K562 (cell line): ENCODE results near the gene SNIP1. TPM values are rescaled to one million over a fixed set of nuclear protein-coding genes. Genes with fewer than 3 reads are reported as not detected.

Experiments used
- ETV5 ChIP-seq: sonication (generic); formaldehyde crosslinking; IDR thresholded peaks from 2 replicates; pipeline ENCODE4 v1.4.0; 2020; ENCODE audit warnings: low read depth, mild to moderate bottlenecking, missing genetic modification reagents
- FOXK2 ChIP-seq, 2 experiments: fragments of 450-650 bp; IDR thresholded peaks in 1 of 2; conservative IDR thresholded peaks in 1 of 2; 2 replicates each; pipeline ENCODE4 v1.6.1; 2016; ENCODE audit warnings: low read depth in 2 of 2, mild to moderate bottlenecking in 1 of 2
- MGA ChIP-seq: fragments of 450-650 bp; IDR thresholded peaks from 2 replicates; pipeline ENCODE4 v1.6.1; 2016; ENCODE audit warnings: mild to moderate bottlenecking, moderate library complexity
- PPARD ChIP-seq: fragments of 250-450 bp; sonication (Bioruptor Pico); IDR thresholded peaks from 2 replicates; pipeline ENCODE4 v1.8.0; 2022; ENCODE audit warnings: inconsistent platforms, mild to moderate bottlenecking, moderate library complexity
- PRDM10 ChIP-seq: fragments of 450-650 bp; IDR thresholded peaks from 2 replicates; pipeline ENCODE4 v1.6.1; 2018; ENCODE audit not compliant: partially characterized antibody
- PTTG1 ChIP-seq: fragments of 450-650 bp; IDR thresholded peaks from 2 replicates; pipeline ENCODE4 v1.6.1; 2016; ENCODE audit warnings: low read depth, mild to moderate bottlenecking, missing genetic modification characterization, missing compliant biosample characterization
- SPI1 ChIP-seq: IDR thresholded peaks from 2 replicates; pipeline ENCODE4 v1.6.1; 2011; ENCODE audit warnings: low read depth, low read length, control low read depth, borderline replicate concordance
- ZNF707 ChIP-seq: fragments of 250-450 bp; sonication (Bioruptor Pico); conservative IDR thresholded peaks from 2 replicates; pipeline ENCODE4 v1.8.0; 2022; ENCODE audit warnings: inconsistent platforms, mild to moderate bottlenecking, moderate library complexity
- polyA plus RNA-seq, 8 experiments: library from polyadenylated mRNA; depleted of rRNA in 4 of 8; stranded (reverse) in 5 of 8; unstranded in 3 of 8; fragments of >200 nt; fragmentation: Nextera tagmentation in 2 of 8; fragmentation: Illumina TruSeq in 1 of 8; extraction: Ambion mirVana in 2 of 8; extraction: Trizol in 1 of 8; gene quantifications; 2 replicates each; pipeline versions ENCODE4 v1.2.1 to v1.2.3, GENCODE V29; 2011 to 2014; ENCODE audit warnings: inconsistent platforms in 1 of 8, missing spikeins in 1 of 8
- total RNA-seq, 7 experiments: library from RNA; depleted of rRNA in 6 of 7; stranded (reverse); fragments of >200 nt in 6 of 7; fragmentation: Illumina TruSeq in 2 of 7; extraction: Trizol in 2 of 7; gene quantifications; 2 replicates each; pipeline versions ENCODE4 v1.2.1 to v1.2.3, GENCODE V29; 2011 to 2021; ENCODE audit warnings: low replicate concordance in 1 of 7
- TF ChIP-seq, protein P1 (sequence below): fragments of 250-450 bp; sonication (Bioruptor Pico); IDR thresholded peaks from 2 replicates; pipeline ENCODE4 v1.8.0; 2021; ENCODE audit warnings: moderate library complexity, mild to moderate bottlenecking, inconsistent platforms

Gene SNIP1
- total and polyA plus RNA-seq, 9 of the 15 experiments (the other 6 are each of a cell fraction or from before 2014, with no cell fraction given), result 2.9 to 25.9 (median 14.6) TPM

GRCh38 chr1:37553927-37554808, at the start of gene SNIP1 (continued):
- TF ChIP-seq PRDM10, result peak; percentile 33
- TF ChIP-seq ETV5 (CRISPR knock-in tag), result peak; percentile 27; the same call in 1 of the 2 replicates
- no peak for TF ChIP-seq ZNF707
- peak; percentile 80 for TF ChIP-seq SPI1
- peak; percentile 55 to 86; a peak in 3 of 4 replicates for TF ChIP-seq FOXK2 (conservative IDR thresholded peaks at IDR 0.05 in 1 of 2, IDR thresholded peaks at IDR 0.05 in 1 of 2; ENCODE audit: low read depth in 2 of 2)
- peak; percentile 66 for TF ChIP-seq MGA
- TF ChIP-seq, protein P1, sequence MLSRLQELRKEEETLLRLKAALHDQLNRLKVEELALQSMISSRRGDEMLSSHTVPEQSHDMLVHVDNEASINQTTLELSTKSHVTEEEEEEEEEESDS, result no peak
- TF ChIP-seq PTTG1, result no peak
- no peak for TF ChIP-seq PPARD (CRISPR knock-in tag)
